ENCODE results near the gene CCDC28B. TPM values are rescaled to one million over a fixed set of nuclear protein-coding genes. Genes with fewer than 3 reads are reported as not detected.

The CCDC28B gene
- total RNA-seq, 1 donor from 2014 or later, result 16.7 TPM

DNA sequence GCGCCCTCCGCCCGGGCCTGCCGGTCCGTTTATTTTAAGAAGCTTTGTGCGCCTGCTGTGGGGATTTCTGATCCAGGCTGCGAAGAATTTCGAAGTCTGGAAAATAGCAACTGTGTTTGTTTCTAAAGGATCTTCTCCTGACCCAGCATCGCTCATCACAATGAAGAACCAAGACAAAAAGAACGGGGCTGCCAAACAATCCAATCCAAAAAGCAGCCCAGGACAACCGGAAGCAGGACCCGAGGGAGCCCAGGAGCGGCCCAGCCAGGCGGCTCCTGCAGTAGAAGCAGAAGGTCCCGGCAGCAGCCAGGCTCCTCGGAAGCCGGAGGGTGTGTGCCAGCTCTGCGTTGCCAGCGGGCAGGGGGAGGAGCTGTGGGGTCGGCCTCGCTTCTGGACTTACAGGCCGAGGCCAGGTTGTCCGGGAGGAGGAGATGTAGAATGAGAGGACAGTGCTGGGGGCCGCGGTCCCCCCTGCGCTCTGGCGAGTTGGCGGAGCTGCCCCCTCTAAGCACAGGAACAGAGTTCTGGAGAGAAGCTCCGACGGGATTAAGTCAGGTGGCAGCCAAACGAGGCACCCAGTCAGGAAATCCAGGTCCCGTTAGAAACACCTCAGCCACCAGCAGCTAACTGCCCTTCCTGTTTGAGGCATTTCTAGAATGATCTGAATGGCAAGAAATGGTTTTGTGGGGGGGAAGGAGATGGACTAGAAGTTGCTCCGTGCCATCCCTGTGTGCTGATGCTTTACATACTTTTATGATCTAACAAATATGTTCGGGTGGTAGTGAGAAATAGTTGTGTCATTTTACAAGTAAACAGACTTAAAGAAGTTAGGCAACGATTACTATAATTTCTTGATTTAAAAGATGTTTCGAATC is 20.0 kb upstream of the CCDC28B start:
- Histone ChIP-seq H3K9me3 (replicated peaks) (no peaks in the 10 kb centered on the region), H3K4me1 (peaks cover 65% of the 10 kb centered on the region), H3K4me3 (peak overlapping the region; percentile 73), H3K27me3 (ENCODE audit: low read depth) (no peaks in the 10 kb centered on the region), H3K36me3 (peaks cover 41% of the 10 kb centered on the region), H3K27ac (replicated peaks) (peak overlapping the region; percentile 96)
- intact Hi-C loops (cut with micrococcal nuclease), result no loop called here
- peak; percentile 53 for DNase-seq
- TF ChIP-seq, protein P1, sequence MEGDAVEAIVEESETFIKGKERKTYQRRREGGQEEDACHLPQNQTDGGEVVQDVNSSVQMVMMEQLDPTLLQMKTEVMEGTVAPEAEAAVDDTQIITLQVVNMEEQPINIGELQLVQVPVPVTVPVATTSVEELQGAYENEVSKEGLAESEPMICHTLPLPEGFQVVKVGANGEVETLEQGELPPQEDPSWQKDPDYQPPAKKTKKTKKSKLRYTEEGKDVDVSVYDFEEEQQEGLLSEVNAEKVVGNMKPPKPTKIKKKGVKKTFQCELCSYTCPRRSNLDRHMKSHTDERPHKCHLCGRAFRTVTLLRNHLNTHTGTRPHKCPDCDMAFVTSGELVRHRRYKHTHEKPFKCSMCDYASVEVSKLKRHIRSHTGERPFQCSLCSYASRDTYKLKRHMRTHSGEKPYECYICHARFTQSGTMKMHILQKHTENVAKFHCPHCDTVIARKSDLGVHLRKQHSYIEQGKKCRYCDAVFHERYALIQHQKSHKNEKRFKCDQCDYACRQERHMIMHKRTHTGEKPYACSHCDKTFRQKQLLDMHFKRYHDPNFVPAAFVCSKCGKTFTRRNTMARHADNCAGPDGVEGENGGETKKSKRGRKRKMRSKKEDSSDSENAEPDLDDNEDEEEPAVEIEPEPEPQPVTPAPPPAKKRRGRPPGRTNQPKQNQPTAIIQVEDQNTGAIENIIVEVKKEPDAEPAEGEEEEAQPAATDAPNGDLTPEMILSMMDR (IDR thresholded peaks at IDR 0.05; ENCODE audit: borderline replicate concordance), result no peak

DNA sequence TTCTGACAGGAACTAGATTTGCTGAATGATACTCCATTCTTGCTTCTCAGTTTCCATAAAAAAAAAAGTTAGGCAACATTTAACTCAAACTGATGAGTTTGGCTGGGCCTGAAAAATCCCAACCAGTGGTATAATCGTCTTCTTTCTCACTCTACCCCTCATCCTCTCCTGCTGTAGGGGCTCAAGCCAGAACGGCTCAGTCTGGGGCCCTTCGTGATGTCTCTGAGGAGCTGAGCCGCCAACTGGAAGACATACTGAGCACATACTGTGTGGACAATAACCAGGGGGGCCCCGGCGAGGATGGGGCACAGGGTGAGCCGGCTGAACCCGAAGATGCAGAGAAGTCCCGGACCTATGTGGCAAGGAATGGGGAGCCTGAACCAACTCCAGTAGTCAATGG is 19.3 kb upstream of the CCDC28B start:
- Histone ChIP-seq H3K4me3 (peak overlapping the region; percentile 73), H3K4me1 (peaks cover 68% of the 10 kb centered on the region), H3K27ac (replicated peaks) (peak overlapping the region; percentile 96), H3K36me3 (peaks cover 47% of the 10 kb centered on the region), H3K27me3 (ENCODE audit: low read depth) (no peaks in the 10 kb centered on the region), H3K9me3 (replicated peaks) (no peaks in the 10 kb centered on the region)
- intact Hi-C loops (cut with micrococcal nuclease), result no loop called here
- TF ChIP-seq, protein P1 (IDR thresholded peaks at IDR 0.05; ENCODE audit: borderline replicate concordance), result no peak
- DNase-seq, result no peak

DNA sequence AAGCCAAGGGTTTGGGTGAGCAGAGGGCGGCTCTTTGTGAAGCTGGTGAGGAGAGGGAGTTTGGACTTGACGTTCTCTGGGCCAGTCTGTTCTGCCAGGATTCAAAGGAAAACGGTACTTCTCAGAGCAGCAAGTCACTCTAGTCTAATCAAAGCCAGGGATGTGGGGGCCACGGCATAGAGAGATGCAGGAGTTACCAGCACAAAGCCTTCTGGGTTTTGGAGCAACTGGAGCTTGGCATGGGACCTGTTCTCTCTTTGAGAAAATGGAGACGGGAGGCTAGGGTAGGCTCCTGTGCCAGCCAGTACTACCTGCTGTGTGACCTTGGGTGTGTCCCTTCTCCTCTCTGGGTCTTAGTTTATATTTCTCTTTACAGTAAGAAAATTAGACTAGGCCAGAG is 18.8 kb upstream of the CCDC28B start:
- H3K27ac ChIP-seq (replicated peaks), result peak overlapping the region; percentile 21
- H3K27me3 ChIP-seq (ENCODE audit: low read depth), result no peaks in the 10 kb centered on the region
- H3K4me1 ChIP-seq, result peaks cover 73% of the 10 kb centered on the region
- DNase-seq, result no peak
- TF ChIP-seq, protein P1 (IDR thresholded peaks at IDR 0.05; ENCODE audit: borderline replicate concordance), result no peak
- H3K36me3 ChIP-seq, result peaks cover 52% of the 10 kb centered on the region
- no peaks in the 10 kb centered on the region for H3K9me3 ChIP-seq (replicated peaks)
- intact Hi-C loops (cut with micrococcal nuclease), result no loop called here
- H3K4me3 ChIP-seq, result peak overlapping the region; percentile 73

DNA sequence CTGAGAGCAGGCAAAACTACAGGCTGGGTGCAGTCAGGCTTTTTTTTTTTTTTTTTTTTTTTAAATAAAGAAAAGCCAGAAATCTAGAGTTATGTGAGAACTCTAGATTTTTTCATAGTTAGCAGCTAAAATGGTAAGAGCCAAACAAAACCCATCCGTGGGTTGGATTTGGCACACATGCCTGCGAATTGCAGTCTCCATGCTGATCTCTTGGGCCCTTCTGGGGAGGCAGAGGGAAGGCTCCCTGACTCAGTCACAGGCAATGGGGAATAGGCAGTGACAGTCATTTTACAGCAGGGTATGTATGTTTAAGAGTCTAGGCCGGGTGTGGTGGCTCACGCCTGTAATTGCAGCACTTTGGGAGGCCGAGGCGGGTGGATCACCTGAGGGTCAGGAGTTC is 18.3 kb upstream of the CCDC28B start:
- Histone ChIP-seq H3K27me3 (ENCODE audit: low read depth) (no peaks in the 10 kb centered on the region), H3K27ac (replicated peaks) (no peak overlapping the region), H3K4me3 (peak overlapping the region; percentile 73), H3K36me3 (peaks cover 57% of the 10 kb centered on the region), H3K4me1 (peaks cover 78% of the 10 kb centered on the region), H3K9me3 (replicated peaks) (no peaks in the 10 kb centered on the region)
- intact Hi-C loops (cut with micrococcal nuclease), result no loop called here
- no peak for DNase-seq
- TF ChIP-seq, protein P1 (IDR thresholded peaks at IDR 0.05; ENCODE audit: borderline replicate concordance), result no peak

DNA sequence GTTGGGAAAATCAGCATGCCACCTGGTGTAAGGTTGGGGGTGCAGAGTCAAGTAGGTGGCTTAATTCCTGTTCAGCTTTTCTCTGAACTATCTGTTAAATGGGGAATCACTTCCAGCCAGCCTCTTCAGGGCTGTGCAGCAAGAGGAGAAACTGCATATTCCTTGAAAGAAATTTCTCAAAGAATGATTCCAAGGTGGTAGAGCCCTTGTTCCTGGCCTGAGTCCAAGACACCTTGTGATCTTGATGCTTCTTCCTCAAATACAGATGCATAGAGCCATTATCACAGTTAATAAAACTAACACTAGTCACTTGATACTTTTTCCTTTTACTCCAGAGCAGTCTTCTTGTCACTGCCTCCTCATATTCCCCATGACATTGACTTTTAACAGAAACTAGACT is 15.7 kb upstream of the CCDC28B start:
- Histone ChIP-seq H3K27me3 (ENCODE audit: low read depth) (no peaks in the 10 kb centered on the region), H3K9me3 (replicated peaks) (no peaks in the 10 kb centered on the region), H3K36me3 (peaks cover 83% of the 10 kb centered on the region), H3K4me1 (peaks cover 69% of the 10 kb centered on the region), H3K4me3 (no peak overlapping the region), H3K27ac (replicated peaks) (no peak overlapping the region)
- intact Hi-C loops (cut with micrococcal nuclease), result no loop called here
- DNase-seq, result no peak
- TF ChIP-seq, protein P1 (IDR thresholded peaks at IDR 0.05; ENCODE audit: borderline replicate concordance), result no peak

Measured in left ventricle myocardium inferior (tissue), 1 donor.